HG03571 (cell line): ENCODE measurements around the gene ATOX1.
A peak's percentile ranks its signal among the peaks of the same experiment; 100 is the strongest.
"Not testable (repeated sequence)": the region's sequence is repeated elsewhere in the genome, so short reads cannot be mapped to it uniquely, and the experiment has no call there.

Source experiments
- ATAC-seq: cut with Tn5 transposase; IDR thresholded peaks from one replicate; pipeline ENCODE4 v1.9.1; 2021; ENCODE audit not compliant: unreplicated experiment

The ATOX1 gene

GRCh38 chr5:151734064-151734408, 24.4 kb downstream of the ATOX1 start:
- no peak for ATAC-seq

- no peak for ATAC-seq
Observed at GRCh38 chr5:151733358-151734063, 24.9 kb downstream of the ATOX1 start.

GRCh38 chr5:151730381-151730780, 28.1 kb downstream of the ATOX1 start:
- ATAC-seq = no peak

GRCh38 chr5:151729597-151729996, 28.8 kb downstream of the ATOX1 start:
- ATAC-seq = not testable (repeated sequence)

DNA sequence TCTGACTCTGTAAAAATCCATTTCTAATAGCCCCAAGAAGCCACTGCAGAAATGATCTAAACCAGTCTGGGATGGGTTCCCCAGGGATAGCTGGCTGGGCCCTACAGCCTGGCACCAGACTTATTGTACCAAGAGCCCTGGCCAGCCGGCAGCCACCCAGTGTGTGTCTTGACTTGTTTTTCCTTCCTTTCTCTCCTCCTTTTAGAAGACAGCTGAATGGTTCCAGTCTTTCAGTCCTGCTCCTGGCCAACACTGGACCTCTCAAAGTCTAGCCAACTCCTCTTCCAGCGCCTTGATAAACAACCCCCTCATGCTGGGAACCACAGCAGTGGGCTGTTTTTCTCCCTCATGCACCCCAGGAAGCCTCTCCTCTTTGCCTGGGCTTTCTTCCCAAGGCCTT, 34.1 kb downstream of the ATOX1 start:
- no peak for ATAC-seq

- ATAC-seq = no peak
Observed at GRCh38 chr5:151722546-151722945, 35.9 kb downstream of the ATOX1 start.

GRCh38 chr5:151721812-151722391, 36.5 kb downstream of the ATOX1 start:
- ATAC-seq = no peak

DNA sequence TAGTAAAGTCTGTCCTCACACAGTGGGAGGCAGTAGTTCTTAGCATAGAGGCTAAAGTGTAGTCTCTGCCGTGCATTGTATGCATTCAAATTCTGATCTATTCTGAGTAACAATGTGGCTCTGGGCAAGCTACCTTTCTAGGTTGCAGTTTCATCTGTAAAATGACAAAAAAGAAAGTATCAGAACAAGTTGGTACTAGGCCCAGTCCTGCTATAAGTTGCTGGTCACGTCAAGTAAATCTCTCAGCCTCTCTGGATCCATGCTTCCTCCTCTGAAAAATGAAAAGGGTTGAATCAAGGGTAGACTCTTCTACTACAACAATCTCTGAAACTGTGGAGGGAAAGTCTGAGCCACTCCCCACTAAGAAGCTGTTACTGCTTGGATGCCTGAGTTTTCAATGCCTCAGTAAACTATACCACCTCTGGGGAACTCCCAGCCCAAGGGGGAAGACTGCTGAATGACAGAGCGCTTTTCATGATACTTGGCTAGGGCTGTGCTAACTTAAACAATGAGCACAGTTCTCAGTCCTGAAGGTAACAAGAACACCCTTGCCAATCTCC, 37.3 kb downstream of the ATOX1 start:
- peak; percentile 86 for ATAC-seq

DNA sequence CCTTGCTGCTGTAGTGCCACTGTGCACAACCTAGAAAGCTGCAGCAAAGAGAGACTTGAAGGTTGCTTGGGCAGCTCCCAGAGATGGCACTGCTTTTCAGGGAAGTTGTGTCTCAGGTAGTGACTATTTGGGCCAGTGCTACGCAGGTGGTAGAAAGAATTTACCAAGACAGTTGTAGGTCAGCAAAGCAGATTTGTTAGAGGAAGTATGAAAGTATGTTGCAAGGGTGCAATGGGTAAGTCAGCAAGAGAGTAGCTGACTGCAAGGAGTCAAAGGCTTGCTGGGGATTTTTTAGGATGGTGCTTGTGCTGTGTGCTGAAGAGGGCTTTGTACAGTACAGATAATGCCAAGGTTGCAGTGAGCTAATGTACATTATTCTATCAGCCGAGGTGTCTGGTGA, 38.2 kb downstream of the ATOX1 start:
- ATAC-seq = no peak

GRCh38 chr5:151719228-151720000, 39.0 kb downstream of the ATOX1 start:
- no peak for ATAC-seq

- ATAC-seq = no peak
Observed at GRCh38 chr5:151718646-151719045, 39.8 kb downstream of the ATOX1 start.

- ATAC-seq = no peak
Observed at GRCh38 chr5:151718153-151718552, 40.3 kb downstream of the ATOX1 start.

- no peak for ATAC-seq
Observed at GRCh38 chr5:151717416-151717815, 41.0 kb downstream of the ATOX1 start.

GRCh38 chr5:151709109-151709735, 49.2 kb downstream of the ATOX1 start:
- ATAC-seq = no peak

DNA sequence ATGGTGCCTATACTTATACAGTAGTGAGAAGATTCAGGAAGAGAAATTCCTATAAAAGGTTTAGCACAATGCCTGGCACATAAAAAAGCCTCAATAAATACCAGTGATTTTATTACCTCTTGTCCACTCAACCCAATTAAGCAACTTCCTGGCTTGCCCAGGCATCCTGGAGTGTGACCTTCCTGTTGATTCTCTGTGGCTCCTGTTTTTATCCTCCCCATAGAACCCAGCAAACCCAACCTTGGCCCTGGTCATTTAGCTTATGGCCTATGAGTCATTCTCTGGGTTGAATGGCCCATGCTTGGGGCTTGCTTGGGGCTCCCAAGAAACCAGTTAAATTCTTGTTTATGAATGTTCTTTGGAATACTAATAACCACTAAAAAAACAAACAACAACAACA, 50.3 kb downstream of the ATOX1 start:
- no peak for ATAC-seq

- no peak for ATAC-seq
Observed at GRCh38 chr5:151707567-151707966, 50.9 kb downstream of the ATOX1 start.

DNA sequence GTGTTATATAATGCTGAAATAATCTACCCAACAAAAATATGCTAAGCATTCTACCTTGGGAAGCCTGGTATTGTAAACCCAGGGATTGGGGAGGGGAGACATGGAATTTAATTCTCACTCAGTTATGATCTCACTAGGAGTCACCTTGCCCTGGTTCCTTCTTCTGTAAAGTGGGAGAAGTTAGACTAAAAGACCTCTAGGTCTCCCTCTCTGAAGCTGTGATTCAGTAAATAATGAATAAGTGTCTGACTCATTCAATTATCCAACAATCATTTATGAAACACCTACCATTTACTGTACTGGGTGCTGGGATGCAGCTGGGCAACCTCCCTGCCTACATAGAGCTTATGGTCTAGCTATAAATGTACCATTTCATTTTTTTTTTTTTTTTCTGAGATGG, 51.5 kb downstream of the ATOX1 start:
- no peak for ATAC-seq

- ATAC-seq = no peak
Observed at GRCh38 chr5:151703780-151704179, 54.7 kb downstream of the ATOX1 start.

GRCh38 chr5:151703227-151703626, 55.2 kb downstream of the ATOX1 start:
- peak; percentile 86 for ATAC-seq

DNA sequence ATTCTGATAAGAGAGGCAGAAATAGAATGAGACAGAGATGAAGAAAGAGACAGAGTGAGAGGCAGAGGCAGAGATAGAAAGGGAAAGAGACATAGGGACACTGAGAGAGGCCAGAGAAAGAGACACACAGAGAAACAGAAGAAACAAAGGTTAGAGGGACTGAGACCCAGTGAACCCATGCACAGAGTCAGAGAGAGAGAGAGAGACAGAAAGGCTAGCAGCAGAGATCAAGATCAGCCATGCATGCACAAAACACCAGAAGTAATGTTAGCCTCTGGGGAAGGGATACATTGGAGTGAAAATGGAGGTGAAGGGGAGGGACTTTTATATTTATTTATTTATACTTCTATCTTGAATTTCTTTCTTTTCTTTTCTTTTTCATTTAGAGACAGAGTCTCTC, 57.6 kb downstream of the ATOX1 start:
- no peak for ATAC-seq

- ATAC-seq = no peak
Observed at GRCh38 chr5:151700296-151700695, 58.1 kb downstream of the ATOX1 start.
